Common myeloid progenitor, CD34-positive (primary cell): ENCODE measurements around the gene PCDH18.
"Not testable (repeated sequence)": the region's sequence is repeated elsewhere in the genome, so short reads cannot be mapped to it uniquely, and the experiment has no call there.

Experiments used
- CTCF ChIA-PET: fragments of 350-600 bp; sonication (Branson Sonifier 250); formaldehyde crosslinking; loops from one replicate; lab custom pipeline; 2021; ENCODE audit warnings: antibody characterized with exemption; lab: Charles Lee
- POLR2A ChIA-PET: fragments of 350-600 bp; sonication (Branson Sonifier 250); formaldehyde crosslinking; loops from one replicate; lab custom pipeline; 2021; ENCODE audit warnings: antibody characterized with exemption; lab: Charles Lee
- DNase-seq, 3 donors: peaks; one replicate each; pipeline versions ENCODE4 v3.0.0 to v3.0.0-alpha.2; 2013
- H3K27ac ChIP-seq, 2 experiments: 1 replicate in 1 of 2; 2 replicates in 1 of 2; pipeline ENCODE4 v1.7.0; 2013; ENCODE audit warnings: inconsistent platforms in 2 of 2, low read length in 2 of 2, mild to moderate bottlenecking in 2 of 2, low read depth in 1 of 2, moderate library complexity in 1 of 2; ENCODE audit not compliant: severe bottlenecking in 2 of 2, insufficient read depth in 1 of 2, poor library complexity in 1 of 2
- H3K27me3 ChIP-seq, 5 experiments: replicated peaks in 2 of 5; 1 replicate in 3 of 5; 2 replicates in 2 of 5; pipeline versions ENCODE4 v1.6.1 to v1.7.0; 2013; ENCODE audit warnings: low read length in 4 of 5, mild to moderate bottlenecking in 2 of 5, moderate library complexity in 2 of 5, inconsistent platforms in 1 of 5; ENCODE audit not compliant: insufficient read depth in 5 of 5, control insufficient read depth in 4 of 5
- H3K36me3 ChIP-seq, 4 experiments: 1 replicate in 2 of 4; 2 replicates in 2 of 4; pipeline versions ENCODE4 v1.6.1 to v1.7.0; 2013; ENCODE audit warnings: low read length in 3 of 4, control low read depth in 1 of 4, mild to moderate bottlenecking in 1 of 4; ENCODE audit not compliant: control insufficient read depth in 4 of 4, insufficient read depth in 4 of 4
- H3K4me1 ChIP-seq, 4 experiments: 1 replicate in 3 of 4; 2 replicates in 1 of 4; pipeline versions ENCODE4 v1.6.1 to v1.7.1; 2013; ENCODE audit warnings: low read length in 3 of 4, mild to moderate bottlenecking in 3 of 4, control low read depth in 1 of 4, inconsistent platforms in 1 of 4, moderate library complexity in 1 of 4; ENCODE audit not compliant: control insufficient read depth in 4 of 4, insufficient read depth in 4 of 4; ENCODE audit errors: control extremely low read depth in 1 of 4
- H3K4me3 ChIP-seq, 7 experiments: 1 replicate in 4 of 7; 2 replicates in 3 of 7; pipeline versions ENCODE4 v1.5.1 to v1.7.0; 2013; ENCODE audit warnings: mild to moderate bottlenecking in 7 of 7, low read length in 6 of 7, moderate library complexity in 6 of 7, inconsistent platforms in 2 of 7, low read depth in 2 of 7, control low read depth in 1 of 7; ENCODE audit not compliant: insufficient read depth in 4 of 7, control insufficient read depth in 1 of 7; ENCODE audit errors: extremely low read depth in 1 of 7
- H3K9me3 ChIP-seq, 5 experiments: 1 replicate in 4 of 5; 2 replicates in 1 of 5; pipeline versions ENCODE4 v1.6.1 to v1.7.1; 2013; ENCODE audit warnings: low read length in 4 of 5, mild to moderate bottlenecking in 2 of 5, inconsistent platforms in 1 of 5, low read depth in 1 of 5, moderate library complexity in 1 of 5; ENCODE audit not compliant: control insufficient read depth in 4 of 5, insufficient read depth in 2 of 5; ENCODE audit errors: control extremely low read depth in 1 of 5
- WGBS: methylation state at CpG from one replicate; pipeline ENCODE4 v1.1.5; 2013; ENCODE audit not compliant: insufficient coverage; 5-methylcytosine and 5-hydroxymethylcytosine counted together

Gene PCDH18

DNA sequence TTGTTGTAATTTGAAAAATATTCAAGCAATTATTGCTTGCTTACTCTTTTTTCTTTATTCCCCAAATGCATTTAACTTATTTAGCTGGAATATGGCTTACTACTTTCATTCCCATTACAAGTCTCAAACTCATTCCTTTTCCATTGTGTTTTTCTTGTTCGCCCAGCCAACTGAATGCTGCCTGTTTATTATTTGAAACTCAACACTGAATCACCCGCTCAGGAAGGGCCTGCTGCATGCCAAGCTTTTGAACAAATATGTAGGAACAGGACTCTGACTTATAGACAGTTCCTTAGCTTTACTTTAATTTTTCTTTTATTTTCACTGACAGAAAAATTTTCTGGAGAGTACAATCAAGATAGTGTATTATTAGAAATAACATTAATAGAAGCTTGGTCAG lies 12.9 kb downstream of the PCDH18 start:
- 100% methylated on average over 1 of the region's 2 CpGs for WGBS
- H3K9me3 ChIP-seq: no peaks in the 10 kb centered on the region
- DNase-seq: no peak
- H3K27me3 ChIP-seq: no peaks in the 10 kb centered on the region
- no peak overlapping the region for H3K27ac ChIP-seq
- CTCF ChIA-PET: no interaction called here
- POLR2A ChIA-PET: no interaction called here
- no peaks in the 10 kb centered on the region for H3K36me3 ChIP-seq
- H3K4me3 ChIP-seq: no peak overlapping the region
- no peaks in the 10 kb centered on the region for H3K4me1 ChIP-seq

- POLR2A ChIA-PET, H3K9me3 ChIP-seq, CTCF ChIA-PET: not testable (repeated sequence)
These were observed 15.0 kb downstream of the PCDH18 start for GRCh38 chr4:137517323-137517722.

GRCh38 chr4:137514406-137515111 lies 17.7 kb downstream of the PCDH18 start:
- Histone ChIP-seq H3K4me3 (no peak overlapping the region), H3K27me3 (no peaks in the 10 kb centered on the region), H3K36me3 (no peaks in the 10 kb centered on the region), H3K9me3 (peaks cover 0 to 1% (median 0%) of the 10 kb centered on the region in 5 experiments), H3K4me1 (no peaks in the 10 kb centered on the region), H3K27ac (no peak overlapping the region)
- CTCF ChIA-PET: no interaction called here
- 100% methylated on average over 1 of the region's 3 CpGs for WGBS
- no peak for DNase-seq
- POLR2A ChIA-PET: no interaction called here

More at GRCh38 chr4:137517323-137517722, 15.0 kb downstream of the PCDH18 start:
- not testable (repeated sequence) for H3K27me3 ChIP-seq, H3K4me3 ChIP-seq, H3K4me1 ChIP-seq, DNase-seq, H3K36me3 ChIP-seq, H3K27ac ChIP-seq
- 100% methylated on average over 1 of the region's 3 CpGs for WGBS

DNA sequence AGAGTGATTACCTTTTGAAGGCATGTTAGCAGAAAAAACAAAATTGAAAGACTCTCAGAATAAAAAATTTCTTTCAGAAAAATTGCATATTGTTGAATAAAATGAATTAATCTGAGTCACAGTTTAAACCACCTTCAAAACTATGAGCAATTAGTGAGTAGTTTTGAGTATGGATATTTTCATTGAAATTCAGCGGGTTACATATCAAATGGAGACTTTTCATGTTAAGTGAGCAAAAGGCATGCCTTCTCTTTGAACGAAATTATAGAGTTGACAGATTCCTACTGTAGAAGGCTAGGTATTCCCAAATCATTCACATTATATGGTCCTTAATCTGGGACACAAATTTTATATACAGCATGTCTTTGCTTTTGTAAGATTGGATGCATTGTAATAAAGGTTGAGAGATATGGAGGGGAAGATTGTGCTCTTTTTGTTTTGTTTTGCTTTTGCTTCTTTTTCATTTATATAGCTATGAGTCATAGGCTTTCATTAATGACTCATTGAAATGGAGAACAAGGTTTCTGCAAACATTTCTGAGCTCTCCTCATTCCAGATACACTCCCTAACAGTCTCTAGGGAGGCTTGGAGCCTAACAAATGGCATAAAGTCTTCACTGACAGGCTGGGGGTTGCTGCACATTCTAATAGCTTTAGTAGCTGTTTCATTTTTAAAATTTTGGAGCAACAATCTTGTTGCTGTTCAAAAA lies 21.6 kb downstream of the PCDH18 start:
- POLR2A ChIA-PET: no interaction called here
- Histone ChIP-seq H3K9me3 (peaks cover 0 to 1% (median 0%) of the 10 kb centered on the region in 5 experiments), H3K36me3 (no peaks in the 10 kb centered on the region), H3K4me3 (no peak overlapping the region), H3K4me1 (no peaks in the 10 kb centered on the region), H3K27ac (no peak overlapping the region), H3K27me3 (no peaks in the 10 kb centered on the region)
- DNase-seq: no peak
- CTCF ChIA-PET: no interaction called here
- no CpG with 5 or more reads among the region's 2 CpGs for WGBS

GRCh38 chr4:137509855-137510282 lies 22.4 kb downstream of the PCDH18 start:
- Histone ChIP-seq H3K9me3 (peaks cover 0 to 1% (median 0%) of the 10 kb centered on the region in 5 experiments), H3K4me1 (no peaks in the 10 kb centered on the region), H3K4me3 (no peak overlapping the region), H3K27ac (no peak overlapping the region), H3K36me3 (no peaks in the 10 kb centered on the region), H3K27me3 (no peaks in the 10 kb centered on the region)
- POLR2A ChIA-PET: no interaction called here
- CTCF ChIA-PET: no interaction called here
- 90% methylated on average over 2 of the region's 4 CpGs for whole genome bisulfite sequencing
- no peak for DNase-seq

GRCh38 chr4:137502339-137503129 lies 29.8 kb downstream of the PCDH18 start:
- DNase-seq: no peak
- POLR2A ChIA-PET: no interaction called here
- WGBS: 95% methylated on average over 4 of the region's 6 CpGs

More at GRCh38 chr4:137502339-137503129, 29.8 kb downstream of the PCDH18 start:
- Histone ChIP-seq H3K4me1 (no peaks in the 10 kb centered on the region), H3K36me3 (no peaks in the 10 kb centered on the region), H3K9me3 (no peaks in the 10 kb centered on the region), H3K4me3 (no peak overlapping the region), H3K27me3 (no peaks in the 10 kb centered on the region), H3K27ac (no peak overlapping the region)
- CTCF ChIA-PET: interaction anchor here (1.3 kb wide), 1 partner anchor 12 kb away, joined by 3 read pairs; no protein-coding TSS in a partner anchor
